Measurements from ENCODE around the gene PCDHA7.
"Not testable (repeated sequence)": the region's sequence is repeated elsewhere in the genome, so short reads cannot be mapped to it uniquely, and the experiment has no call there.

PCDHA7 gene

GRCh38 chr5:140833993-140834392 lies at the start of gene PCDHA7:
Gene PCDHA7 (plus strand): TSS chr5:140834269. CDS start chr5:140834384, 115 bp downstream.
- H3K4me3 ChIP-seq (ENCODE audit: low read depth, low read length) = no peak within 1 kb of the TSS
- DNase-seq (ENCODE audit: low read depth) = peak; percentile 16
- TF ChIP-seq POLR2A (IDR thresholded peaks at IDR 0.05; ENCODE audit: extremely low read depth, insufficient read length) (no peak), CTCF (IDR thresholded peaks at IDR 0.05; ENCODE audit: low read depth, low read length) (no peak), MAX (IDR thresholded peaks at IDR 0.05; ENCODE audit: low read depth, low read length) (no peak), MYC (IDR thresholded peaks at IDR 0.05; ENCODE audit: low read depth, low read length) (no peak)

GRCh38 chr5:140785905-140786686 lies 48.0 kb upstream of the PCDHA7 start, which contains the start of gene PCDHA1:
Gene PCDHA1 (plus strand): TSS chr5:140786140.
- no peak within 1 kb of the TSS for H3K4me3 ChIP-seq (ENCODE audit: low read depth, low read length)
- peak; percentile 72 for DNase-seq (ENCODE audit: low read depth)
- TF ChIP-seq CTCF (IDR thresholded peaks at IDR 0.05; ENCODE audit: low read depth, low read length) (peak; percentile 31), POLR2A (IDR thresholded peaks at IDR 0.05; ENCODE audit: extremely low read depth, insufficient read length) (no peak), MYC (IDR thresholded peaks at IDR 0.05; ENCODE audit: low read depth, low read length) (no peak), MAX (IDR thresholded peaks at IDR 0.05; ENCODE audit: low read depth, low read length) (no peak)

GRCh38 chr5:140787422-140787821 lies 46.6 kb upstream of the PCDHA7 start:
- not testable (repeated sequence) for DNase-seq (ENCODE audit: low read depth); H3K4me3 ChIP-seq (ENCODE audit: low read depth, low read length)

- H3K4me3 ChIP-seq (ENCODE audit: low read depth, low read length); DNase-seq (ENCODE audit: low read depth): not testable (repeated sequence)
Observed at GRCh38 chr5:140787849-140788504, 46.1 kb upstream of the PCDHA7 start.

GRCh38 chr5:140791089-140791488 lies 43.0 kb upstream of the PCDHA7 start:
- H3K4me3 ChIP-seq (ENCODE audit: low read depth, low read length) = no peak overlapping the region
- TF ChIP-seq POLR2A (IDR thresholded peaks at IDR 0.05; ENCODE audit: extremely low read depth, insufficient read length) = no peak
- no peak for TF ChIP-seq MYC (IDR thresholded peaks at IDR 0.05; ENCODE audit: low read depth, low read length)
- no peak for TF ChIP-seq MAX (IDR thresholded peaks at IDR 0.05; ENCODE audit: low read depth, low read length)
- no peak for TF ChIP-seq CTCF (IDR thresholded peaks at IDR 0.05; ENCODE audit: low read depth, low read length)
- DNase-seq (ENCODE audit: low read depth) = peak; percentile 89

GRCh38 chr5:140794595-140795258 lies 39.3 kb upstream of the PCDHA7 start, which contains the start of gene PCDHA2:
Gene PCDHA2 (plus strand): TSS chr5:140794852.
- peak; percentile 22 for DNase-seq (ENCODE audit: low read depth)
- TF ChIP-seq MAX (IDR thresholded peaks at IDR 0.05; ENCODE audit: low read depth, low read length) = no peak
- TF ChIP-seq CTCF (IDR thresholded peaks at IDR 0.05; ENCODE audit: low read depth, low read length) = peak; percentile 15
- H3K4me3 ChIP-seq (ENCODE audit: low read depth, low read length) = no peak within 1 kb of the TSS

Measured in NB4 (cell line).